ENCODE results near the gene TPP2.

- TF ChIP-seq POU5F1 (IDR thresholded peaks at IDR 0.05; ENCODE audit: borderline replicate concordance, low read depth, low read length, partially characterized antibody) (no peak), CEBPZ (IDR thresholded peaks at IDR 0.05; ENCODE audit: borderline replicate concordance, low read depth, low read length) (no peak)
Measured at GRCh38 chr13:102670130-102670529, 73.3 kb downstream of the TPP2 start.

Data from K562 (cell line).